T-helper 17 cell (primary cell): ENCODE data around the gene ARFIP1. TPM values are rescaled to one million over a fixed set of nuclear protein-coding genes. Genes with fewer than 3 reads are reported as not detected.

ENCODE experiments used
- ATAC-seq: fragments of 150-1000 bp; cut with Tn5 transposase; 2 replicates; pipeline ENCODE4 v1.10.0; 2021; ENCODE audit warnings: mild to moderate bottlenecking, moderate library complexity
- DNase-seq, 3 donors: peaks; one replicate each; pipeline versions ENCODE4 v3.0.0 to v3.0.0-alpha.2; 2020 to 2021
- H3K9me3 ChIP-seq: one replicate; pipeline ENCODE4 v1.7.0; 2013; ENCODE audit warnings: low read length, mild to moderate bottlenecking; ENCODE audit not compliant: control insufficient read depth, poor library complexity, severe bottlenecking
- H3K27ac Mint-ChIP-seq: one replicate; pipeline ENCODE4 v1.8.0; 2022; ENCODE audit warnings: mild to moderate bottlenecking, moderate library complexity, mixed read lengths
- H3K27me3 Mint-ChIP-seq: one replicate; pipeline ENCODE4 v1.8.0; 2022; ENCODE audit warnings: mixed read lengths
- H3K36me3 Mint-ChIP-seq: one replicate; pipeline ENCODE4 v1.8.0; 2022; ENCODE audit warnings: low read depth, mixed read lengths
- H3K4me1 Mint-ChIP-seq: one replicate; pipeline ENCODE4 v1.8.0; 2022; ENCODE audit warnings: mild to moderate bottlenecking, mixed read lengths
- H3K4me3 Mint-ChIP-seq: one replicate; pipeline ENCODE4 v1.8.0; 2022; ENCODE audit warnings: mild to moderate bottlenecking, moderate library complexity, mixed read lengths
- total RNA-seq, 4 donors: library from RNA in 2 of 4; stranded (reverse) in 2 of 4; gene quantifications; one replicate each; pipeline ENCODE4 v1.2.3 and lab custom pipeline; 2022 to 2026

Gene ARFIP1
- total RNA-seq, 2 donors from 2014 or later: 6.1 to 14.3 TPM

- Mint-ChIP-seq H3K4me1 (peaks cover 2% of the 10 kb centered on the region), H3K36me3 (no peaks in the 10 kb centered on the region), H3K27me3 (no peaks in the 10 kb centered on the region), H3K27ac (no peak overlapping the region), H3K4me3 (no peak overlapping the region)
- no peak for DNase-seq
- no peak for ATAC-seq
- no peaks in the 10 kb centered on the region for H3K9me3 ChIP-seq
Measured at GRCh38 chr4:152773339-152773738, 6.4 kb upstream of the ARFIP1 start.

- ATAC-seq (no peak), DNase-seq (no peak)
- no peaks in the 10 kb centered on the region for H3K9me3 ChIP-seq
- no peaks in the 10 kb centered on the region for H3K27me3 Mint-ChIP-seq
- no peak overlapping the region for H3K4me3 Mint-ChIP-seq
- peaks cover 8% of the 10 kb centered on the region for H3K4me1 Mint-ChIP-seq
- no peak overlapping the region for H3K27ac Mint-ChIP-seq
- no peaks in the 10 kb centered on the region for H3K36me3 Mint-ChIP-seq
Measured at GRCh38 chr4:152773953-152774352, 5.8 kb upstream of the ARFIP1 start.

GRCh38 chr4:152776352-152776751 is 3.4 kb upstream of the ARFIP1 start:
- H3K9me3 ChIP-seq: no peaks in the 10 kb centered on the region
- DNase-seq (no peak), ATAC-seq (no peak)
- Mint-ChIP-seq H3K36me3 (peaks cover 4% of the 10 kb centered on the region), H3K4me1 (peaks cover 24% of the 10 kb centered on the region), H3K27me3 (no peaks in the 10 kb centered on the region), H3K4me3 (no peak overlapping the region), H3K27ac (no peak overlapping the region)

GRCh38 chr4:152777488-152777887 is 2.3 kb upstream of the ARFIP1 start:
- DNase-seq (no peak), ATAC-seq (no peak)
- Mint-ChIP-seq H3K27ac (no peak overlapping the region), H3K4me3 (no peak overlapping the region), H3K4me1 (peaks cover 34% of the 10 kb centered on the region), H3K36me3 (peaks cover 4% of the 10 kb centered on the region), H3K27me3 (no peaks in the 10 kb centered on the region)
- no peaks in the 10 kb centered on the region for H3K9me3 ChIP-seq

GRCh38 chr4:152778656-152779512 is 870 bp upstream of the ARFIP1 start:
- no peaks in the 10 kb centered on the region for H3K27me3 Mint-ChIP-seq
- H3K4me3 Mint-ChIP-seq: peak overlapping the region; percentile 99
- DNase-seq (peak in 1 of 3 donors; percentile 13), ATAC-seq (peak; percentile 17)
- peaks cover 4% of the 10 kb centered on the region for H3K36me3 Mint-ChIP-seq
- peaks cover 39% of the 10 kb centered on the region for H3K4me1 Mint-ChIP-seq
- H3K27ac Mint-ChIP-seq: peak overlapping the region; percentile 98
- no peaks in the 10 kb centered on the region for H3K9me3 ChIP-seq

GRCh38 chr4:152780267-152780778 is 569 bp downstream of the ARFIP1 start:
- no peaks in the 10 kb centered on the region for H3K9me3 ChIP-seq
- peak overlapping the region; percentile 99 for H3K4me3 Mint-ChIP-seq
- peaks cover 41% of the 10 kb centered on the region for H3K4me1 Mint-ChIP-seq
- H3K27ac Mint-ChIP-seq: peak overlapping the region; percentile 98
- ATAC-seq: peak; percentile 76
- DNase-seq: peak in 1 of 3 donors; percentile 61
- peaks cover 4% of the 10 kb centered on the region for H3K36me3 Mint-ChIP-seq
- no peaks in the 10 kb centered on the region for H3K27me3 Mint-ChIP-seq

- H3K9me3 ChIP-seq: no peaks in the 10 kb centered on the region
- Mint-ChIP-seq H3K4me3 (no peak overlapping the region), H3K27ac (peak overlapping the region; percentile 19), H3K36me3 (peaks cover 2% of the 10 kb centered on the region), H3K27me3 (no peaks in the 10 kb centered on the region), H3K4me1 (peaks cover 42% of the 10 kb centered on the region)
- no peak for ATAC-seq
- no peak for DNase-seq
Measured at GRCh38 chr4:152784490-152785350, 5.0 kb downstream of the ARFIP1 start.

GRCh38 chr4:152785639-152786615 is 6.2 kb downstream of the ARFIP1 start:
- no peaks in the 10 kb centered on the region for H3K27me3 Mint-ChIP-seq
- H3K4me3 Mint-ChIP-seq: peak overlapping the region; percentile 79
- DNase-seq (no peak), ATAC-seq (no peak)
- peaks cover 33% of the 10 kb centered on the region for H3K4me1 Mint-ChIP-seq
- peaks cover 2% of the 10 kb centered on the region for H3K36me3 Mint-ChIP-seq
- H3K9me3 ChIP-seq: no peaks in the 10 kb centered on the region
- peak overlapping the region; percentile 78 for H3K27ac Mint-ChIP-seq

- Mint-ChIP-seq H3K36me3 (peaks cover 2% of the 10 kb centered on the region), H3K4me1 (peaks cover 30% of the 10 kb centered on the region), H3K27ac (peak overlapping the region; percentile 78), H3K4me3 (peak overlapping the region; percentile 79), H3K27me3 (no peaks in the 10 kb centered on the region)
- DNase-seq (no peak), ATAC-seq (no peak)
- no peaks in the 10 kb centered on the region for H3K9me3 ChIP-seq
Measured at GRCh38 chr4:152786627-152787026, 6.9 kb downstream of the ARFIP1 start.

- H3K36me3 Mint-ChIP-seq: peaks cover 7% of the 10 kb centered on the region
- no peak overlapping the region for H3K4me3 Mint-ChIP-seq
- H3K27me3 Mint-ChIP-seq: no peaks in the 10 kb centered on the region
- peaks cover 15% of the 10 kb centered on the region for H3K4me1 Mint-ChIP-seq
- no peaks in the 10 kb centered on the region for H3K9me3 ChIP-seq
- DNase-seq: no peak
- ATAC-seq: no peak
- no peak overlapping the region for H3K27ac Mint-ChIP-seq
Measured at GRCh38 chr4:152795891-152796290, 16.1 kb downstream of the ARFIP1 start.

GRCh38 chr4:152803541-152803940 is 23.8 kb downstream of the ARFIP1 start:
- no peak overlapping the region for H3K27ac Mint-ChIP-seq
- DNase-seq (no peak), ATAC-seq (no peak)
- H3K9me3 ChIP-seq: no peaks in the 10 kb centered on the region
- H3K36me3 Mint-ChIP-seq: no peaks in the 10 kb centered on the region
- peaks cover 15% of the 10 kb centered on the region for H3K4me1 Mint-ChIP-seq
- H3K27me3 Mint-ChIP-seq: no peaks in the 10 kb centered on the region
- no peak overlapping the region for H3K4me3 Mint-ChIP-seq

GRCh38 chr4:152805071-152805650 is 25.4 kb downstream of the ARFIP1 start:
- no peak overlapping the region for H3K27ac Mint-ChIP-seq
- H3K4me1 Mint-ChIP-seq: peaks cover 15% of the 10 kb centered on the region
- no peaks in the 10 kb centered on the region for H3K9me3 ChIP-seq
- no peaks in the 10 kb centered on the region for H3K36me3 Mint-ChIP-seq
- no peak for ATAC-seq
- H3K27me3 Mint-ChIP-seq: no peaks in the 10 kb centered on the region
- no peak for DNase-seq
- no peak overlapping the region for H3K4me3 Mint-ChIP-seq
